ENCODE data around the gene NAA80.

NAA80 gene

GRCh38 chr3:50330330-50330729, 31.1 kb upstream of the NAA80 start:
- no peak for DNase-seq

GRCh38 chr3:50327943-50328691, 28.9 kb upstream of the NAA80 start, which contains the start of gene TUSC2:
TSS of gene TUSC2 (minus strand) at chr3:50328223. CDS start at chr3:50328099, 124 bp downstream.
- peak; percentile 45 to 98 (median 92) for DNase-seq

- no peak for DNase-seq
Observed at GRCh38 chr3:50327129-50327528, 27.9 kb upstream of the NAA80 start.

- no peak for DNase-seq
Observed at GRCh38 chr3:50326182-50326541, 27.0 kb upstream of the NAA80 start.

- no peak for DNase-seq
Observed at GRCh38 chr3:50325497-50326181, 26.4 kb upstream of the NAA80 start.

- no peak for DNase-seq
Observed at GRCh38 chr3:50325113-50325480, 25.9 kb upstream of the NAA80 start.

DNA sequence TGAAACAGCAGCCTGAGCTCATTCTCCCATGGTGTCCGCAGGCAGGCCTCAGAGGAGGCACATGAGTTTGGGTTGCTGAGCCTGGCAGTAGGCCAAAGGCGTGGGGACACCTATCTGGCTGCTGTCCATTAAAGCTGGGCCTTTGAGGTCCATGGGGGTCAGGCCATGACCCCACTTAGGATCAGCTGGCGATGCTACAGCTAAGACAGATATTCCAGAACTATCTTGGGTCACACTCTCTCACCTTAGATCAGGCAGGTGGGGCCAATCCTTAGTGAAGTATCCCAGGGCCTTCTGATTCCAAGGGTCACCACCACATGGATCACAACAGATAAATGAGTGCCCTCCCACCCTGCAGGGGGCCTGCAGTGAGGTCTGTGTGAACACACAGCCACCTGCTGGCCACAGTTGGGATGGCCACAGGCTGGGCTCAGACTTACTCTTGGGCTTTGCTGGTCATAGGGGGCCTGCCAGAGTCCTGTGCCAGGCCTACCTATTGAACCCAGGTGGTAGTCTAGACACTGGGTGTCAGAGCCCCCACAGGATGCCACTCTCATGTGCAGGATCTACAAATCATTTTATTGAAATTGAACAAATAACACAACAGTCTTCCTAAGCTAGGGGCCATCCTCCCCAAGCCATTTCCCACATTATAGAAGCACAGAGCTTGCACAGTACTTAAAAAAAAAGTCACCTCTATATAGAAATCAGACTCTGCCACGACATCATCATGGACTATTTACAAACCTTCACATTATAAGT, 25.3 kb upstream of the NAA80 start:
- DNase-seq = peak in 42 of 56 donors; percentile 9 to 78 (median 42)

DNA sequence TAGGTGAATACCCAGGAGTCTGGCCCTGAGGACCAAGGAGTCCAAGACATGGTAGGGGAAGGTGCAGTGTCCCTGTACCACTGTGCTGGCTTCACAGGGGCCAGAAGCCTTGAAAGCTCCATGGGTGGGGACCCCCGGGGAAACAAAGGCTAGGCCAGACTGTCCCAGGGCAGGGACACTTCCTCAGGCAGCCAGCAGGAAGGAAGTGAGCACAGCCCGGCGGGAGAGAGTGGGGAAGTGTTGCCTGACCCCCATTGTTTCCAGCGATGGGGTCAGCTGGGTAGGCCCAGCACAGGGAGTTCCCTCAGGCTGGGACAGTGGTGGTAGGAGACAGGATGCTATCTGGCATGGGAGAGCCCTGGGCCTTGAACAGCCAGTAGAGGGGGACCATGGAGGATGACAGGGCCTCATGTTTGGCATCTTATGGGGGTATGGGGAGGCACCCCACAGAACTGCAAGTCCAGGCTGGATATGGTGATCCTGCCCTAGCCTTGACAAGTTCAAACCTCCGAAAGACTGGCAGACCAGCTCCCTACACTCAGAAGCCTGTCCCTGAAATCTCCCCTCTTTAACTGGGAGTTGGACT, 24.5 kb upstream of the NAA80 start:
- no peak for DNase-seq

- DNase-seq = peak in 3 of 56 donors; percentile 11 to 26 (median 23)
Observed at GRCh38 chr3:50323092-50323600, 23.9 kb upstream of the NAA80 start.

- no peak for DNase-seq
Observed at GRCh38 chr3:50322386-50323091, 23.3 kb upstream of the NAA80 start, which contains the start of gene HYAL2. TSS of gene HYAL2 (minus strand) at chr3:50322745. CDS start at chr3:50320489, 2,256 bp downstream.

DNA sequence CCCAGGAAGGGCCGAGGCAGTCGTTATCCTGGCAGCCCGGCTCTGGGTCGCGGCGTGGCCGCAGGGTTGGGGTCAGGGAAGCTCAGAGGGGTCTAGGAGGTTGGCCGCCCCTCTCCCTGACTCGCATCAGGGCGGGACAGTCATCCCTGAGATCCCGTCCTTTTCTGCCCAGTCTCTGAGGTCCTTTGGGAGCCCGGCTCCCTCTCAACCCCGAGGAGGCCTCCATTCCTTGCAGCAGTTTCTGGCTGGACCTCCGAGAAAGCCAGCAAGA, 22.8 kb upstream of the NAA80 start:
- DNase-seq = no peak

- DNase-seq = peak; percentile 63 to 96 (median 90)
Observed at GRCh38 chr3:50321336-50322114, 22.3 kb upstream of the NAA80 start.

DNA sequence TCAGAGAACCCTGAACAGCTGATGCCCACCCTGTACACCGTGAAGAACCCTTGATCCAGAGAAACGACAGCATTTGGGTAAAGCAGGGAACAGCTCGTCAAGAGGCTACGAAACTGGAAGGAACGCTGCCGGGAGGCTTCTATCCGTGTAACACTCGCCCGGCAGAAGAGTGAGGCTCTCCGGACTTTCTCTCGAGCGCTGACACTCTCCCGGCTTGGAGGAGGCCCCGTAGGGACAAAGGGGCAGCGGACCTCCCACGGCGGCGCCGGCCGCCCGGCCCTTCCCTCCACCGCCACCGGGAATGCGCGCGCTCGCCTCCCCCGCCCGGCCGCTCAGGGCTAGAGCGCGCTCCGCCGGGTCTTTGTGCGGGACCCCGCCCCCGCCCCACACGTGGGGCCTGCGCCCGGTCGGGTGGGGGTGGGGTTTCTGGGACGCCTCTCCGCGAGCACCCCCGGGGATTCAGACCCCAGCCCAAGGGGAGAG, 21.7 kb upstream of the NAA80 start:
- DNase-seq = peak in 51 of 56 donors; percentile 32 to 96 (median 85)

DNA sequence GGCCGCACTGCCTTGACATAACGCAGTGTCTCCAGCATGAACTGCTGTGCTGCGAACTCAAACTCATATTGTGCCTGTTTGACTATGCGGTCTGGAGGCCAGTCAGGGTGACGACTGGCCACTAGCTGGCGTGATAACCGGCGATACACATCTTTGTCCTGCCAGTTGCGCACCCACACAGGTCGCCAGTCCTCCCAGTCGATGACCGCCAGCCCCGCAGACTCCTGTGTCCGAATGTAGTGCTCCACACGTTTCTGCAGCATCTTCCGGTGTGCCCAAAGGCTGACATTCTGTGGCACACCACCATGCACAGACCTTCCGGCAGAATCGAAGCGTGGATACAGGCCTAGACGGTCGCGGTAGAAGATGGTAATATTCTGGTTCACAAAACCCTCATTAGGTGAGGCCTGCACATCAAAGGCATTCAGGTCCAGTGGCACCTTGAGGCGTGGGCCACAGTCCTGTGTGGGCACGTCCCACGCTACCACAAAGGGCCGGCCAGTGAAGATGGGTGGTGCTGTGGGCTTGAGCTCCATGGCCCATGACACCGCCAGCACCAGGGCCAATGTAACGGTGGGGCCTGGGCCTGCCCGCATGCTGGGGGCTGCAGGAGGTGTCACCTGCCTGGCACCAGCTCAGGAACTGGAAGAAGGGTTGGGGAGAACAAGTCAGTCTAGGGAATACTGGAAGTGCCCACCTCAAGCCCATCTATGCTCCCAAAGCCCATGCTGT, 20.9 kb upstream of the NAA80 start:
- DNase-seq = no peak

DNA sequence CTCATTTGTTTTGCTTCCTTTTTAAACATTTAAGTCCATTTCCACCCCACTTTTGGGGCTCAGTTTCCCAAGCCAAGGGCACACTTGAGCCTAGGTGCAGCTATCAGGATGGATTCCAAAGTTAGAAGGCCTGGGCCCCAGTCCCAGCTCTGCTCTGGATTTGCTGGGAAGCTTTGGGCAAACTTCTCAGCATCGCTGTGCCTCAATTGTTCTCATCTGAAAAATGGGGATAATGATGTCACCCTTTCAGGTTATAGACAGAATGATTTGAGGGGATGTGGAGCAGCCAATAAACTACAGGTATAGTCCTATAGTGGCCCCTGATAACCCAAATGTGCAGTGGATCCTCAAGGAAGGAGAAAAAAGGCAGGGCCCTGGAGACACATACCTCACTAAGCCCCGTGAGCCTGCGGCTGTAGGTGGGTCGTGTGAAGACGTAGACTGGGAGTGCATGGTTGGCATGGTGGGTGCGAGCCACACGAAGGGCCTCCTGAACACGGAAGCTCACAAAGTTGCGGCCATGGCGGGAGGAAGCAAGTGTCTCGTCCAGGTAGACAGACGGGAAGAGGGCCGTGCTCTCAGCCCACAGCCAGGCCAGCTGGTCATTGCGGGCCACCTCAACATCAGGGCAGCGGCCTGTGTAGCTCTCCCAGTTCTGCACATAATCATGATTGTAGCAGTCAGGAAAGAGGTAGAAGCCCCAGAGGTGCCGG, 20.1 kb upstream of the NAA80 start:
- no peak for DNase-seq

DNA sequence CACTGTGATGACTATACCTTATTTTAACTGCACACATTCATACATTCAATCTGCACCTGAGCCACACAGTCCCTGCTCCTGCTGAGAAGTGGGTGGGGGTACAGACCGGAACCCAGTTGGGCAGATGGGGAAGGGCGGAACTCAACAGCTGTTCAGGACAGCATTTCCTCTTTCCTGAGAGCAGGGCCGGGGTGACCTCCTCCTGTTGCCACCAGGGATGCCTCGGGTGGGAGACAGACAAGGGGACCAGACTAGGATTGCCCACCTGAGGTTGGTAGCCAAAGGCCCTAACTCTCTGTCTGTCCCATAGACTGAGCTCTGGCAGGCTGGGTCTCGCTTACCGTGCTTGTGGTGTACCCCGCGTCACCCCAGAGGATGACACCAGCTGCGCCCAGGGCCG, 19.4 kb upstream of the NAA80 start:
- DNase-seq = no peak

- DNase-seq = no peak
Observed at GRCh38 chr3:50318163-50318562, 19.0 kb upstream of the NAA80 start.

GRCh38 chr3:50317300-50317699, 18.1 kb upstream of the NAA80 start:
- DNase-seq = peak in 1 of 56 donors; percentile 33
